ENCODE results near the gene TRIM25. TPM values are rescaled to one million over a fixed set of nuclear protein-coding genes. Genes with fewer than 3 reads are reported as not detected.

Gene TRIM25
- total and polyA plus RNA-seq, 12 donors: 12.6 to 82.4 (median 56.6) TPM

DNA sequence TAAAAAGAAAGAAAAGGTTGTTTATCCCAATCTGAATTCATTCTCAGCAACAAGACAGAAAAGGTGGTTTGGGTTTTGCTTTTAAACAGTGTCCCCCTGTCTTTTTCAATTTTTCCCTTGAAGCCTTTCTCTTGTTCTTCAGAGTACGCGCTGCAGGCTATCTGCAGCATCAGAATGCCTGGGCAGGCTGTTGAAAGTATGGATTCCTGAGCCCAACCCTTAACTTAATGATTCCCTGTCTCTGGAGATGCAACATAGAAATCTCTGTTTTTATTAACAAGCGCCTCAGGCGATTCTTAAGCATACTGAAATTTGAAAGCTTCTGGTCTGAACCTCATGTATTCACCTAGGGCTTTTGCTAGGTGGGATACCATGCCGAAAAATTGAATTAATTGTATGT, 47.8 kb downstream of the TRIM25 start:
- 94 to 95% (median 95%) methylated on average over 5 of the region's 5 CpGs for WGBS, 4 donors
- no peaks in the 10 kb centered on the region for H3K9me3 ChIP-seq (replicated peaks in 1 of 3)

DNA sequence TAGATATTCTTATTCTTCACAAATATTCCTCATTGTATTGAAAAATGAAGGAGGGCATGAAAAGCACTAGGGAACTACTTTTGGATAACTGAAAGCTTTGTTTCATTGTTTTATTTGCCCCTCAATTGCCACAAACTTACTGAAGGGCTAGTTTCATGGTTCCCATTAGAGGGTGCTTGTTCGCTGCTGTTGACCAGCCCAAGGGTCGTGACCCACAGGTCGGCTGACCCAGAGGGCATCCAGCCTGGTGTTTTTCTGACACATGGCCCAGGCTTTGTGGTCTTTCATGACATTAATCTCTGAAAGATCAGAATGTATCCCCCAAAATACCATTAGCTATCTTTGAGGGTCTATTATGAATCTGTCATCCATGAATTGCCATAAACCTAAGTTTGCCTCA, 49.9 kb downstream of the TRIM25 start:
- TF ChIP-seq POLR2A (IDR thresholded peaks at IDR 0.05): no peak
- TF ChIP-seq, protein P1, sequence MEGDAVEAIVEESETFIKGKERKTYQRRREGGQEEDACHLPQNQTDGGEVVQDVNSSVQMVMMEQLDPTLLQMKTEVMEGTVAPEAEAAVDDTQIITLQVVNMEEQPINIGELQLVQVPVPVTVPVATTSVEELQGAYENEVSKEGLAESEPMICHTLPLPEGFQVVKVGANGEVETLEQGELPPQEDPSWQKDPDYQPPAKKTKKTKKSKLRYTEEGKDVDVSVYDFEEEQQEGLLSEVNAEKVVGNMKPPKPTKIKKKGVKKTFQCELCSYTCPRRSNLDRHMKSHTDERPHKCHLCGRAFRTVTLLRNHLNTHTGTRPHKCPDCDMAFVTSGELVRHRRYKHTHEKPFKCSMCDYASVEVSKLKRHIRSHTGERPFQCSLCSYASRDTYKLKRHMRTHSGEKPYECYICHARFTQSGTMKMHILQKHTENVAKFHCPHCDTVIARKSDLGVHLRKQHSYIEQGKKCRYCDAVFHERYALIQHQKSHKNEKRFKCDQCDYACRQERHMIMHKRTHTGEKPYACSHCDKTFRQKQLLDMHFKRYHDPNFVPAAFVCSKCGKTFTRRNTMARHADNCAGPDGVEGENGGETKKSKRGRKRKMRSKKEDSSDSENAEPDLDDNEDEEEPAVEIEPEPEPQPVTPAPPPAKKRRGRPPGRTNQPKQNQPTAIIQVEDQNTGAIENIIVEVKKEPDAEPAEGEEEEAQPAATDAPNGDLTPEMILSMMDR (IDR thresholded peaks at IDR 0.05): no peak
- intact Hi-C loops (cut with DNase I): no loop called here
- WGBS, 4 donors: 67 to 96% (median 73%) methylated on average over 3 of the region's 3 CpGs

More for the DNA sequence above, 47.8 kb downstream of the TRIM25 start:
- H3K4me3 ChIP-seq: no peak overlapping the region
- no peak overlapping the region for H3K27ac ChIP-seq
- H3K36me3 ChIP-seq (replicated peaks in 1 of 2): peaks cover 0 to 8% of the 10 kb centered on the region in 2 donors
- TF ChIP-seq POLR2A (IDR thresholded peaks at IDR 0.05): no peak
- TF ChIP-seq, protein P1 (IDR thresholded peaks at IDR 0.05): no peak
- H3K4me1 ChIP-seq (replicated peaks in 1 of 2): no peaks in the 10 kb centered on the region
- intact Hi-C loops (cut with DNase I): no loop called here
- no peak for DNase-seq
- no peaks in the 10 kb centered on the region for H3K27me3 ChIP-seq

DNA sequence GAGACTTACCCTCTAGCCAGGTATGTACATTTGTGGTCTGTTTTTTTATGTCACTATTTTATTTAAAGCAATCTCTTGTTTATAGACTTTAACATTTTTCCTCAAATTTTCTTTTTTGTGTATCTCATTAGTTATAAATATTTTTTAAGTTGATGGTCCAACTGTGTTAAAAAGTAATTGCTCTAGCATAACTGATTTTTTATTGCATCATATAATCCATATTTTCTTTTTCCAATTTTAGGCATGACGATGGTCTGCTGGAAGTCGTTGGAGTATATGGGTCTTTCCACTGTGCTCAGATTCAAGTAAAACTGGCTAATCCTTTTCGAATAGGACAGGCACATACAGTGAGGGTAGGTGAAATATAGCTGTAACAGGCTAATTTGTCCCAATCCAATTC, 52.0 kb downstream of the TRIM25 start:
- Histone ChIP-seq H3K4me1 (replicated peaks in 1 of 2) (no peaks in the 10 kb centered on the region), H3K27ac (no peak overlapping the region), H3K27me3 (no peaks in the 10 kb centered on the region), H3K4me3 (no peak overlapping the region), H3K36me3 (replicated peaks in 1 of 2) (peaks cover 0 to 27% of the 10 kb centered on the region in 2 donors), H3K9me3 (replicated peaks in 1 of 3) (no peaks in the 10 kb centered on the region)
- intact Hi-C loops (cut with DNase I): no loop called here
- 93 to 98% (median 96%) methylated on average over 3 of the region's 3 CpGs for WGBS, 4 donors
- no peak for DNase-seq
- TF ChIP-seq, protein P1 (IDR thresholded peaks at IDR 0.05): no peak
- TF ChIP-seq POLR2A (IDR thresholded peaks at IDR 0.05): no peak

More for the DNA sequence above, 49.9 kb downstream of the TRIM25 start:
- Histone ChIP-seq H3K27me3 (no peaks in the 10 kb centered on the region), H3K36me3 (replicated peaks in 1 of 2) (peaks cover 0 to 21% of the 10 kb centered on the region in 2 donors), H3K27ac (no peak overlapping the region), H3K9me3 (replicated peaks in 1 of 3) (no peaks in the 10 kb centered on the region), H3K4me1 (replicated peaks in 1 of 2) (no peaks in the 10 kb centered on the region), H3K4me3 (no peak overlapping the region)
- DNase-seq: no peak

DNA sequence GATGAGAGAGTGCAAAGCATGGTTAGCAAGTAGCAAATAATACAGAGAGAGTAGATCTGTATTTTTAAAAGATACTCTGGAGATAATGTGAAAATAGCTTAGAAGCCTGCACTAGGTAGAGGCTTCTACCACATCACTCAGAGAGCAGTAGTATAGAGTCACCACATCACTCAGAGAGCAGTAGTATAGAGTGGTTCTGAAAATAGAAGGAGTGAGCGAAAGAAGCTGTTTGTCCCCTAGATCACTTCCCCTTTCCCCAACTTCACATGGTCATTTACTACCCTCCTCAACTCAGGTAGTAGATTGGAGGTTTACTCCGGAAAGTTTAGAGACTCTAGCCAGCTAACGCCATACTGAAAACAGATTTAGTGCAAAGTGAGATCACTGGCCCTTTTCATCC, 62.8 kb downstream of the TRIM25 start:
- no peak overlapping the region for H3K27ac ChIP-seq
- no peaks in the 10 kb centered on the region for H3K36me3 ChIP-seq (replicated peaks in 1 of 2)
- WGBS, 4 donors: 76 to 92% (median 81%) methylated on average over 3 of the region's 3 CpGs
- no peaks in the 10 kb centered on the region for H3K27me3 ChIP-seq
- no peak for DNase-seq
- H3K4me3 ChIP-seq: no peak overlapping the region
- intact Hi-C loops (cut with DNase I): no loop called here
- no peaks in the 10 kb centered on the region for H3K4me1 ChIP-seq (replicated peaks in 1 of 2)
- no peaks in the 10 kb centered on the region for H3K9me3 ChIP-seq (replicated peaks in 1 of 3)
- TF ChIP-seq POLR2A (IDR thresholded peaks at IDR 0.05): no peak
- TF ChIP-seq, protein P1 (IDR thresholded peaks at IDR 0.05): no peak

Data from adrenal gland (tissue), 12 donors.